PC-9 (cell line): Measurements from ENCODE around the gene FNIP2. TPM values are rescaled to one million over a fixed set of nuclear protein-coding genes. Genes with fewer than 3 reads are reported as not detected.

Experiments
- BruUV-seq: library from RNA; stranded (reverse); fragments of 400-500 nt; replicated peaks from 2 replicates; lab custom pipeline; 2021; lab: Mats Ljungman, UMichigan
- CTCF ChIA-PET: fragments of 300-600 bp; sonication (Branson Sonifier 250); formaldehyde crosslinking; loops from one replicate; lab custom pipeline; 2022; ENCODE audit warnings: antibody characterized with exemption; lab: Charles Lee
- POLR2A ChIA-PET: fragments of 300-600 bp; sonication (Branson Sonifier 250); formaldehyde crosslinking; loops from one replicate; lab custom pipeline; 2022; ENCODE audit warnings: antibody characterized with exemption; ENCODE audit not compliant: unreplicated experiment; lab: Charles Lee
- DNase-seq, 2 experiments: peaks; one replicate each; pipeline versions ENCODE4 v3.0.0 to v3.0.0-alpha.2; 2015 to 2022; ENCODE audit warnings: mixed read lengths in 1 of 2
- H2AFZ ChIP-seq: fragments of 200-600 bp; sonication (generic); 2 replicates; pipeline ENCODE4 v1.8.1; 2017; ENCODE audit warnings: antibody characterized with exemption
- H3F3A ChIP-seq: fragments of 200-600 bp; sonication (generic); 2 replicates; pipeline ENCODE4 v1.8.1; 2017; ENCODE audit warnings: antibody characterized with exemption, mild to moderate bottlenecking, low read depth; ENCODE audit not compliant: insufficient read depth
- H3K27ac ChIP-seq: fragments of 200-600 bp; sonication (generic); 2 replicates; pipeline ENCODE4 v1.6.1; 2016; ENCODE audit warnings: mixed run types
- H3K27me3 ChIP-seq: fragments of 200-600 bp; sonication (generic); 2 replicates; pipeline ENCODE4 v1.6.1; 2016; ENCODE audit warnings: low read depth, mixed run types; ENCODE audit not compliant: insufficient read depth
- H3K36me3 ChIP-seq: fragments of 200-600 bp; sonication (generic); 2 replicates; pipeline ENCODE4 v1.6.1; 2016; ENCODE audit warnings: low read depth, mixed run types
- H3K4me1 ChIP-seq: fragments of 200-600 bp; sonication (generic); replicated peaks from 2 replicates; pipeline ENCODE4 v1.6.1; 2016; ENCODE audit warnings: mixed run types; ENCODE audit not compliant: insufficient read depth
- H3K4me2 ChIP-seq: fragments of 200-600 bp; sonication (generic); 2 replicates; pipeline ENCODE4 v1.6.1; 2017; ENCODE audit warnings: mixed run types
- H3K4me3 ChIP-seq: fragments of 200-600 bp; sonication (generic); 2 replicates; pipeline ENCODE4 v1.6.1; 2016; ENCODE audit warnings: mixed run types
- H3K79me2 ChIP-seq: fragments of 200-600 bp; sonication (generic); 2 replicates; pipeline ENCODE4 v1.6.1; 2017; ENCODE audit warnings: low read depth, mixed run types
- H3K9me2 ChIP-seq: fragments of 200-600 bp; sonication (generic); 2 replicates; pipeline ENCODE4 v1.8.1; 2017; ENCODE audit warnings: mild to moderate bottlenecking; ENCODE audit not compliant: insufficient read depth
- H3K9me3 ChIP-seq: fragments of 200-600 bp; sonication (generic); 2 replicates; pipeline ENCODE4 v1.8.1; 2016; ENCODE audit warnings: low read depth; ENCODE audit not compliant: insufficient read depth
- H4K20me1 ChIP-seq: fragments of 200-600 bp; sonication (generic); 2 replicates; pipeline ENCODE4 v1.8.1; 2017; ENCODE audit not compliant: insufficient read depth
- CTCF ChIP-seq: fragments of 200-600 bp; sonication (generic); conservative IDR thresholded peaks from 2 replicates; pipeline ENCODE4 v1.6.1; 2017; ENCODE audit warnings: mixed run types, antibody characterized with exemption, mild to moderate bottlenecking, moderate library complexity
- EZH2 ChIP-seq: fragments of 200-600 bp; sonication (generic); IDR thresholded peaks from 2 replicates; pipeline ENCODE4 v1.8.0; 2017; ENCODE audit warnings: antibody characterized with exemption, low read depth
- intact Hi-C: fragments of 100-400 bp; cut with micrococcal nuclease; formaldehyde crosslinking; loops from one replicate; pipeline ENCODE4 v1.10.0; 2022; ENCODE audit not compliant: unreplicated experiment
- total RNA-seq: library from RNA; stranded (reverse); gene quantifications from 2 replicates; pipeline ENCODE4 v1.2.3, GENCODE V29; 2021

Gene FNIP2
- total RNA-seq, 1 experiment from 2014 or later: 2.5 TPM

GRCh38 chr4:158722917-158723793, 45.7 kb upstream of the FNIP2 start, which contains the start of gene PPID:
PPID (minus strand) TSS chr4:158723396; CDS start chr4:158723288, 108 bp downstream.
- TF ChIP-seq EZH2: no peak
- no peak for TF ChIP-seq CTCF
- H3K4me1 ChIP-seq: no peaks in the 10 kb centered on the region; the same call in 1 of the 2 replicates
- POLR2A ChIA-PET: interaction anchor here (0.6 kb wide), 1 partner anchor 694 kb away, joined by 7 read pairs; no protein-coding TSS in a partner anchor
- H3K36me3 ChIP-seq: 0 out of 2 replicates have a peak, but pooled peaks cover 6% of the 10 kb centered on the region
- H3K27ac ChIP-seq: peak within 1 kb of the TSS; percentile 83
- no peaks in the 10 kb centered on the region for H4K20me1 ChIP-seq
- BruUV-seq: TSS peak; percentile 97
- peaks cover 6% of the 10 kb centered on the region for H3F3A ChIP-seq
- H3K27me3 ChIP-seq: no peaks in the 10 kb centered on the region
- DNase-seq: peak; percentile 71 to 83
- H3K9me3 ChIP-seq: no peaks in the 10 kb centered on the region
- H3K4me2 ChIP-seq: peak within 1 kb of the TSS; percentile 83
- peaks cover 21% of the 10 kb centered on the region for H3K79me2 ChIP-seq
- no peaks in the 10 kb centered on the region for H3K9me2 ChIP-seq
- H2AFZ ChIP-seq: peak within 1 kb of the TSS; percentile 89
- H3K4me3 ChIP-seq: peak within 1 kb of the TSS; percentile 65
- intact Hi-C loops: loop anchor here (1.0 to 2.0 kb wide), 3 partner anchors 51 to 452 kb away; partner anchors contain the start of gene ETFDH
- CTCF ChIA-PET: no interaction called here

GRCh38 chr4:158724637-158725036, 44.2 kb upstream of the FNIP2 start:
- Histone ChIP-seq H3F3A (peaks cover 6% of the 10 kb centered on the region), H3K79me2 (peaks cover 21% of the 10 kb centered on the region), H2AFZ (peak overlapping the region; percentile 89; the same call in 1 of the 2 replicates), H3K9me2 (no peaks in the 10 kb centered on the region), H3K4me2 (peak overlapping the region; percentile 83), H3K9me3 (no peaks in the 10 kb centered on the region), H3K4me1 (no peaks in the 10 kb centered on the region; the same call in 1 of the 2 replicates), H3K36me3 (0 out of 2 replicates have a peak, but pooled peaks cover 1% of the 10 kb centered on the region), H3K27ac (no peak overlapping the region), H3K4me3 (no peak overlapping the region; the same call in 1 of the 2 replicates), H3K27me3 (no peaks in the 10 kb centered on the region), H4K20me1 (no peaks in the 10 kb centered on the region)
- DNase-seq: no peak
- BruUV-seq: no TSS peak
- intact Hi-C loops: loop anchor here (5.0 kb wide), 1 partner anchor 478 kb away; no protein-coding TSS in a partner anchor
- POLR2A ChIA-PET: no interaction called here
- CTCF ChIA-PET: no interaction called here
- no peak for TF ChIP-seq CTCF
- no peak for TF ChIP-seq EZH2

GRCh38 chr4:158726633-158727032, 42.2 kb upstream of the FNIP2 start:
- Histone ChIP-seq H3K27ac (no peak overlapping the region), H3K79me2 (peaks cover 14% of the 10 kb centered on the region), H3K9me3 (no peaks in the 10 kb centered on the region), H3K4me3 (no peak overlapping the region), H2AFZ (no peak overlapping the region), H3K27me3 (no peaks in the 10 kb centered on the region), H3K4me1 (no peaks in the 10 kb centered on the region; the same call in 1 of the 2 replicates), H3F3A (peaks cover 6% of the 10 kb centered on the region; the same call in 1 of the 2 replicates), H3K36me3 (no peaks in the 10 kb centered on the region), H3K4me2 (no peak overlapping the region), H4K20me1 (no peaks in the 10 kb centered on the region), H3K9me2 (no peaks in the 10 kb centered on the region; the same call in 1 of the 2 replicates)
- no TSS peak for BruUV-seq
- TF ChIP-seq EZH2: no peak
- no peak for TF ChIP-seq CTCF
- ChIA-PET CTCF (interaction anchor here (0.5 to 0.6 kb wide), 2 partner anchors 62 to 65 kb away, joined by 3 read pairs; no protein-coding TSS in a partner anchor), POLR2A (interaction anchor here (0.6 kb wide), 1 partner anchor 424 kb away, joined by 6 read pairs; no protein-coding TSS in a partner anchor)
- DNase-seq: no peak
- intact Hi-C loops: loop anchor here (5.0 kb wide), 1 partner anchor 476 kb away; no protein-coding TSS in a partner anchor
